TTC549 (cell line): ENCODE data around the gene SLC6A1.

Experiments used
- FAIRE-seq: peaks from 2 replicates; lab custom pipeline; 2012; peaks lifted over from hg19 to GRCh38; lab: Jason Lieb, UNC

Gene SLC6A1

DNA sequence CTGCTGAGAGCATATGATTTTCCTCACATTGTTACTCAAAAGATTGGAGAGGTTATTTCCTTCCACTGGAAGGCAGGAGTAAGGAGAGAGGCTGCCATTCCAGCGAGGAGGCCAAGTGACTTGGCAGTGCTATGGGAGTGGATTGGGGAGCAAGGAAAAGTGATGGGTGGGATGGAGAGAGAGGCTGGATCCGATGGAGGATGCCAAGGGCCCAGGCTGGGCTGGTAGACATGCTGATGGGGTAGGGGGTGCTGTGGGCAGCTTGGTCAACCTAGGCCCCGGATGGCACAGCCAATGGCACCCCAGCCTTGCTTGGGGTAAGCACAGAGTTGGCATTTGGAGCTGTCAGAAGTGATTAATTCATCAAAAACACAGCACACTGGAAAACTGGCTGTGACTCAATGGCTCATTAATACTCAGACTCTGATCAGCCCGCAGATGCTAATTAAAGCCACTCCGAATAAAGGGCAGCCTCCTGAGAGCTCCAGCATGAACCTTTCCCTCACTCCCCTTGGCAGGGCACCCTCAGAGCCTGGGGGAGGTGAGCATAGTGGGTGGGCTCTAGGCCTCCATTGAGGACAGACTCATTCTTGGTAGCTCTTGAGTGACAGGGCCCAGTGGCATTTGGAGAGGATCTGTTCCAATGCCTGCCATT lies 22.1 kb upstream of the SLC6A1 start:
- no peak for FAIRE-seq

DNA sequence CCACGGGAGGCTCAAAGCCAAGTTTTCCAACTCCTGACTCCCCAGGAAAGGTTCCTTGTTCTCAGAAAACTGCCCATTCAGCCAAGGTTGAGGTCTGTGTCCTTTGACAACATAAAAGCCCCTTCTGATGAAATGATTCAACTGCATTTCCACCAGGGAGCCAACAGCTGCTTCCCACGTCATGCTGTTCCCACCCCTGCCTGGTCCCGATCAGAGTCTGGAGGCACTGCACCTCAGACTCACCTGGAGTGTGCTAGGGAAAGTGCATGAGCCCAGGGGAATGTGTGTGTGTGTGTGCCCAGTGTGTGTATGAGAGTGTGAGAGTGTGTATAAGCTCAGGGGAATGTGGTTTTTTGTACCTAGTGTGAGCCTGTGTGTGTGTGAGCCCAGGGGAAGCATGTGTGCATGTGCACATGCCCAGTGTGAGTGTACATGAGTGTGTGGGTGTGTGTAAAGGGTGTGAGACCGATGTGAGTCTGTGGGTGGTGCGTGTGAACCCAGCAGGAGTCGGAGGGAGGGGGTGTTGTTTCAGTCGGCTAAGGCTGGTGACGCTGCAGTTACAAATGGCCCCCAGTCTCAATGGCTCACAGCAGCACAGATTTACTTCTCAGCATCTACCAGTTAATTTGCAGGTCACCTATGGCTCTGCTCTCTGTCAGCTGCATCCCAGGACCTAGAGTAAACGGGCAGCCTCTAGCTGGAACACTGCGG lies 20.3 kb upstream of the SLC6A1 start:
- no peak for FAIRE-seq

DNA sequence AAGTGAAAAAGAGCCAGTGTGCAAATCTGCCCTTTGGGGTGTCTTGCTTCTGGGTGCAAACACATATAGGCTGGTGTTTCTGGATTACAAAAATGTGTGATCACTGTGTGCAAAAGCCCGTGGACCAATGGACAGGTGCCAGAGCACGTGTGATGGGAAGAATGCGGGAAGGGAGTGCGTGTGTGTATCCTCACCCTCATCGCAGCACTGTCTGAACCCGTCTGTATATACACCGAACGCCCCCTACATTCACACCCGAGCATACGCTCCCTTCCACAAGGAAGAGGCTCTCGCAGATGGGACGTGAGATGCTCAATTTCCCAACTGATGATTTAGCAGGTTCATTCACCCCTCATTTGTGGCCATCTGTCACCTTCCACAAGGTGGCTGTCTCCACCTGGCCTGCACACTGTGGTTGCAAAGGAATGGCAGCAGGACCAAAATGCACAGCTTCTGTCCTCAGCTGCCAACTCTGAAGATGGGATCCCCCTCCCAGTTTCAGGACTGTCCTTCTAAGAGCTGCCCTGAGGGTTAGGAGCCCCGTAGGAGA lies 19.4 kb upstream of the SLC6A1 start:
- no peak for FAIRE-seq

DNA sequence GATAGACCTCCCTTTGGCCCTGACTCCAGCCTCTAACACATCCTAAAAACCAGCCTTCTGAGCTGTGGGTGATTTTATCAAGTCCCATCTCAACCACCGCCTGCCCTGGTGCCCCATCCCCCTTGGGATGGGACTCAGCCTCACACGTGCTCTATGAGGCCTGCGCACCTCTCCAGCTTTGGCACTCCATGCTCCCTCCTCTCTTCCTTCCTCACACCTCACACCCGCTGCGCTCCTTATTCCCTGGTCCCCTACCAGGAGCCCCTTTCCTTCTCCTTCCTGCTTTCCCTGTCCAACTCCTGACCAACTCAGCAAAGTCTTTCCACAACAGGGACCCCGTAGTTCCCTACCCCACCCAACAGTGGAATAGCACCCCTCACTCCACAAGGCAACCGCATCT lies 18.4 kb upstream of the SLC6A1 start:
- no peak for FAIRE-seq

DNA sequence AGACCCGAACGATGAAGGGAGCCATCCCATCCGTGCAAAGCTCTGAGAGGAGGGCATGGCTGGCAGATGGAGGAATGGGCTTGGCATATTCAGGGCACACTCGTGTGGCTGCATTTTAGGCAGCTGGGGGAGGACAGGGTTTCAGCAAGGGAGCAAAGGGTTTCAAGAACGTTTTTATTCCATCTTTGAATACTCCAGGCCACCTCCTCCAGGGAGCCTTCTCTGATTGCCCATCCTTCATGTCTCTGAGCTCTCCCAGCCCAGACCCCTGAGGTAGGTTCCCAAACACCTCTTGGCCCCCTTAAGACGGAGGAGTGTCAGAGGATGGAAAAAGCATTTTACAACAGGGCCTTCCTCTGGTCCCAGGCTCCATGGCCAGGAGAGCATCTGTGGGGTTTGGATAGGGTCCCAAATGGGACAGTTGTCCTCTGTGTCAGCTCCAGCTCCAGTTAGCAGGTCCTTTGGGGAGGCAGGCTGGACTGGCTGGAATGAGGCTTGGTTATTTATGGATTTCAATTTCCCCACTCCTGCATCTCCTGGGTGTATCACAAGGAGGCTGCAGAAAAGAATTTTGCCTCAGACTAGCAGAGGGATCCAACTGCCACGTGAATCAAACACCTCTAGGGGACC lies 17.7 kb upstream of the SLC6A1 start:
- FAIRE-seq: no peak

DNA sequence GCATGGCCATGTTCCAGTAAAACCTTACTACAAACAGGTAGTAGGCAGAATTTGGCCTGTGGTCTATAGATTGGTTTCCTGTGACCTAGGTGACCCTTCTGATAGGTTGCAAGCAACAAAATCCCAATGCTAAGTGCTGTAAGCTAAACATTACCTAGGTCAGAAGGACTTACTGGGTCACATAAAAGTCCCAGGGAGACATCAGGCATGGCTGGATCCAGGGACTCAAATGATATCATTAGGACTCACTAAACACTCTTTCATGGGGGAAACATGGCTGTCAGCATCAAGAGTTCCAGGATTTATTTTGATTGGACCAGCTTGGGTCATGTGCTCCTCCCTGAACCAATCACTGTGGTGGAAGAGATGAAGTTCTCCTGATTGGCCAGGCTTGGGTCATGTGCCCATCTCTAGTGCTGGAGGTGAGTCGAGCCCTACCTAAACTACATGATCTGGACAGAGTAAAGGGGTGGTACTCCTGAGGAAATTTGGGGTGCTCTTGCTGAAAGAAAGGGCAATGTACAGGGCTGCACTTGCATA lies 16.8 kb upstream of the SLC6A1 start:
- FAIRE-seq: no peak

DNA sequence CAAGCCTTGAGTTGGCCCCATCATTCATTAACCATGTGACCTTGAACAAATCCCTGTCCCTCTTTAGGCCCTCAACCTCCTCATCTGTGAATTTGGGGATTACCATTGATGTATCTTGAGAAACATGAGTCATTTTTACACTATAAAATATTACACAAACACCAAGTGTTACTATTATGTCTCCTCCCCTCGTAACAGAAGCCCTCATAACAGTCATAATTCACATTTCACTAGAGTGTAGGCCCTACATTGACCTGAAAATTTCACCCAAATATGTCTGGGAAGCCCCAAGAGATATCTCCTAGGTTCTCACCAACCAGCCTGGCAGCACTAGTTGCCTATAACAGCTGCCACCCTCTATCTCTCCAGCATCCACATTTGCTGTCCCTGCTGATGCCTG lies 15.8 kb upstream of the SLC6A1 start:
- FAIRE-seq: no peak

DNA sequence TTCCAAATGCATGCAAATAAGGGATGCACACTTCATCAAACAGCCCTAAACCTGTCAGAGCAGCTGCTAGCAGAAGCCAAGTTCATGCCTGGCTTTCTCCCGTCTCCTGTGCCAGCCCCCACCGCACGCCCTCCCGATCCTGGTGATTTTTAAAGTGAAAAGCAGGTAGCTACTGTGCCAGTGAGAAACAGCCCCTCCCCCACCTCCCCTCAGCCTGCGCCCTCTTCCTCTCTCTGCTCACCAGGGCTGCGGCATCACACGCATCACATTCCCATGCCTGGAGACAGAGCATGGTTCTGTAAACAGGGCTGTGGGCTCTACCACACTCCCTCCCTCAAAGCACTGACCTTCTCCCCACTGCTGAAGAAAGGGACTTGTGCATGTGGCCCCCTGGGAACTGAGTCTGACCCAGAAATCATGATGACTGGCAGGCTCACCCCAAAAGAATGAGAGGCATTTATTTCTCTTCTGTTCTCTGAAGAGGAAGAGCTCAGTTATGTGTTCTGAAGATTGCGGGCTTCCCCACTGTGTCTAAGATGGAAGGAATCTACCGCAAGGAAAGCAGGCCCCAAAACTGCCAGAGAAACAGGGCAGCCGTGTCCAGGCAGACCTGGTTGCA lies 14.5 kb upstream of the SLC6A1 start:
- FAIRE-seq: no peak

DNA sequence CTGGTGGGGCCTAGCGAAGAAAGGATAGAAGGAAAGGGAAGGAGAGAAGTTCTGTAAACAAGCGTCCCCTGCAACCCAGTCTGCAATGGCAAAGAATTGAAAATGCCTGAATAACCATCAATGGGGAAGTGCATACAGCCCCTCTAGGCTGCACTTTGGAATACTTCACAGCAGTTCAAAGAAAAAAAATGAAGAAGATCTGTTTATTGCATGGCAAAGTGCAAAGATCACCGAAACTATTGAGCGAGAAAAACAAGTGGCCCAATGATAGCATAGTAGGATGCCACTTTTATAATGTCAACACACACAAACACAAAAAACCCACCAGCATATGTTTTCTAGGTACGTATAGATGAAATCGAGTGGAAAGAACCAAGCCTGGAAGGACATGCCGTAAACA lies 13.6 kb upstream of the SLC6A1 start:
- FAIRE-seq: no peak

DNA sequence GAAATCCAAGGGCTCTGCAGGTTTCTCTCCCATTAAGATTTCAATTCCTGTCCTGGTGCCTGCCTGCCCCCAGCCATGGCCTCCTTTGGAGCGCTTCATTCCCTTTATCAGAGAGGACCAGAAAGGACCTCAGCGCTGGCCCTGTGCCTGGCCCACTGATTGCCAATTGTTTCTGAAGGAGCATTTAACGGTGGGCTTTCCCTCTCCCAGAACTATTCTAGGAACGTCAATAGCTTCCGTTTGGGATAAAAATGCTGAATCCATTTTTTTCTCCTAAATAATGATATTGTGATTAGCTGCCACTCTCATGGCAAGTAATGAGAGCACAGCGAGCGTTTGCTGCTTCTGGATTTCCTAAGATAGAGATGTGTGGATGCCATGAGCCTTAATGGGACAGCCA lies 12.2 kb upstream of the SLC6A1 start:
- no peak for FAIRE-seq

DNA sequence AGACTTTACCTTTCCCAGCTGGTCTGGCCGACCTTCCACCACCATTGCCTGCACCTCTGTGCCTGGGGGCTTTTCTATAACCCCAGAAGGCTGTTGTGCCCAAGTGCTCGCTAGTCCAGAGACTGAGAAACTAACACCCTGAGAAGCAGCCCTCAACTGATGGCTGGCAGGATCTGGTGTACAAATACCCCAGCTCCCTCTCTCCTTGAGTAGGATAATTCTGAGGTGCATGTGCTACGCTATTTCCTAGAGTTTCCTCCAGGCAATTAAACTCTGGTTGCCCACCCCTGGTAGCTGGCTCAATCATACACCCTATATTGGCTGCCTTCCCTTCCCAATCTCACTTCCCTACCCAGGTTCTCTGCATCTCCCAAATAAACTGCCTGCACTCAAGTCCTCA lies 11.5 kb upstream of the SLC6A1 start:
- FAIRE-seq: no peak

DNA sequence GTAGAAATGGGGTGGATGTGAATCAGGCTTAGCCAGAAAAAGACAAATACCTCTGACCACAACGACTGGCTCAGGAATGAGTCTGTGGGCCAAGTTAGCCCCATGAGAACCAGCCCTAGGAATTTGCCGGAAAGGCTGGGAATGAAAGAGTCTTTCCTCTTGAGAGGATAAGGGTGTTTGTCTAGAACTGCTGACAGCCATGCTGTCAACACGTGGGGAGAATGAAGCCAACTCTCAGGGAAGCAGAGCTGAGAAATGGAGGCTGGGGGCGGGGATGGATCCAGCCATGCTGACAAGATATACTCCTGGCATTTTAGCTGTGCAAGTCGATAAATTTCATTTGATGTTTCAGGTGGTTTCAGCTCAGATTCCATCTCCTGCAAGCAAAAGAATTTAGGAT lies 10.6 kb upstream of the SLC6A1 start:
- FAIRE-seq: no peak

DNA sequence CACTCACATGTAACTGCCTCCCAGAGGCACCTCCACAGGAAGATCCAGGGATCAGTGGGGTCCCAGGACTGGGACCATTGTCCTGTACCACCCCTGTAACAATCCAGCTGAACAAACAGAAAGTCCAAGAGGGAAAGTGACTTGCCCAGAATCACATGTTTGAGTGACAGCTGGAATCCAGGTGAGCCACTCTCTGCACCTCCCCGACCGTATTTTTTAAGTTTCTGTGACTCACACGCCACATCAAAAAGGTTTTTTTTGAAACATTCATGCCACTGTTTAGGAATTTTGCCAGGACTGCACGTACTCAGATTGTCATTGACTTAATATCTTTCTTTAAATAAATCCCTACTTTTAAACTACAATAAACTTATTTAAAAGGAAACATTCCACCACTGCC lies 9.8 kb upstream of the SLC6A1 start:
- FAIRE-seq: no peak

DNA sequence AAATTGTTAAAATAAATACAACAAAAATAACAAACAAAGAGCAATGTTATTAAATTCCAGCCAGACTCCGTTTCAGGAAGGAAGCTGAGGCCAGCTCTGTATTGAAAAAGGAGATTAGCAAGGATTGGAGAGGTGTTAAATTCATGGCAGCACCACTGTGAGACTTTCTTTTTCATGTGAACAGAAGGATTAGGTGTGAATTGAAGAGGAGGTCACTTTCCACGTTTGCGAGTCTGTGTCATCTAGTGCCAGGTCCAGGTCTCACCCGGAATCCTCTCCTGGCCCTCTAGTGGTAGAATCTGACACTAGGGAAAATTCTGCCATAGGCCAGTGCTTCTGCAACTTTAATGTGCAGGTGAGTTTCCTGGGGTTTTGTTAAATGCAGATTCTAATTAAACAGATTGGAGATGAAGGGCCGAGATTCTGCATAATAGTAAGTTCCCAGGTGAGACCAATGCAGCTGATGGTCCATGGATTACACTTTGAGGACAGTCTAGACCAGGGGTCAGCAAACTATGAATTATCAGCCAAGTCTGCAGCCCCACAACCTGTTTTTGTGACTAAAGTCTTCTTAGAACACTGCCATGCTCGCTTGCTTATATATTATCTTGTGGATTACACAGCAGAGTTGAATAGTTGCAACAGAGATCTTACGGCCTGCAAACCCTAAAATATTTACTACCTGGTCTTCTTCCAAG lies 9.2 kb upstream of the SLC6A1 start:
- FAIRE-seq: no peak

DNA sequence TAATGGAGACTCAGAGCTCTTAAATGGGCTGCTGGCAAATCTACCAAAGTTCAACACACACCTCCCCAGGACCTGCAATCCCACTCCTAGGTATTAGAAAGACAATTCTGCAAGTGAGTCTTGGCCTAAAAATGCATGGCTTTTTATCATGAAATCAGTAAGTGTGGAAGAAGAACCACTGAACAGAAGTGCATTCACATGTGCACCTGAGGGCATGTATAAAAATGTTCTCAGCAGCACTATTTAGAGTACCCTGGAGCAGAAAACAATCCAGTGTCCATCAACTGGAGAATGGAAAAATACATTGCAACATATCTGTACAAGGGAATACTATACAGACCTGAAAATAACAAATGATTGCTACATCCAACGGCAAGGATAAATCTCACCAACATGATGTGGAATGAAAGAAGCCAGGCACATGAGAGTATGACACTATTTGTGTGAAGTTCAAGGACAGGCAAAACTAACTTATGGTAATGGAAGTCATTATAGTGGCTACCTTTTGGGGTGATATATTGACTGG lies 8.1 kb upstream of the SLC6A1 start:
- FAIRE-seq: no peak

DNA sequence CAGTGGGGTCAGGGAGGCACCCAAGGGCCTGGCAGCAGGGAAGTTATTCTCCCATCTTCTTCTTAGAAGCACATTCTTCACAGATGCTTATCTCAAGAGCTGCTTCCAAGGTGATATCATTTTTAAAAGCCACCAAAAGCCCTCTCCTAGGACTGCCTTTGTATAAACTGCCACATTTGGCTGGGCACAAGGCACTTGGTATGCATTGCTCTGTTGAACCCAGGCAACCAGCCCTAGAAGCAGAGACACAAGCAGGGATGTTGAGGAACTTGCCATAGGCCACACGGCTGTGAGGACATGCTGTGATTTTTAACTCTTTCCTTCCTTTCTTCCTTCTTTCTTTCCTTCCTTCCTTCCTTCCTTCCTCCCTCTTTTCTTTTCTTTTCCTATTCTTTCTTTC lies 7.4 kb upstream of the SLC6A1 start:
- FAIRE-seq: no peak

DNA sequence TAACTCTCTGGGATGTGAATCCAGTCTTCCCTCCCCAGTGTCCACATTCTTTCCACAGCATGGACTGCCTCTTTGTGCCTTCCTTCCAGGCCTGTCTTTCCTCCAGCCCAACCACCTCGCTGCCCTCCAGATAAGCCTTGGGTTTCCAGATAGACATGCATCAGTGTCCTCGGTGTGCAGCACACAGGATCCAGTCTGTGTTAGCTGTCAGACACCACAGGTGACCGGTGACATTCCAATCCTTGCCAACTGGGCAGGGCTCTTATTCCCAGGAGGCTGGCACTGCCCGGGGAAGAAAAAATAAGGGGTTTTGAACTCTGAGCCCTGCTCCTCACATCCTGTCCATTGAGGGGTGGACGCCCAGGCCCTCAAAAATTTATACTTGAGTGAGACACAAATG lies 6.0 kb upstream of the SLC6A1 start:
- FAIRE-seq: no peak

DNA sequence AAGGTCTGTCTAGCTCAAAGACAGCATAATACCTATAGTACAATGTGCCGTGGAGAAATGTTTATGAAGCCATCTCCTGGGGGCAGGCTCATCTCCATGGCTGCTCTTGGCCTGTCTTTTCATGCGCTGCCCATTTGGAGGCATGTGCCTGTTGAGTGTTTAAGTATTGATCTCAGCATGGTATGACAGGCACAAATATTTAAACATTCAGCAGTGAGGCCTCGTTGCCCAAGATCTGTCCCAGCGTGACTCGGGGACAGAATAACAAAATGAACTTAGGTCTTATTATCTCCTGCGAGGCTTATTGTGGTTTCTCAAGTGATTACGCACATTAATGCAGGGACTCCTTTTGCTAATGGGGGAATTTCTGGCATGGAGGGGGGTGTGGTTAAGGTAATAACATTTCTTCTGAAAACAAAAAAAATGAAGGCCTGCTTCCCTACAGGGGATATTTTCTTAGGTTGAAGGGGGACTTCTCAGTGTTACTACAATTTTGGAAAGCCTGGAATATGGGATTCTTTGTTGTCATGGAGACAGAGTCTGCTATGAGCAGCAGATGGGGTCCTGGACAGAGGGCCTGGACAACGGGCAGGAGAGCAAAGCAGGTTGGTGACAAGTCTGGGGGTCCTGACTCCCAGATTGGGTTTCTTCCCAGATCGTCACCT lies 4.4 kb upstream of the SLC6A1 start:
- FAIRE-seq: no peak

DNA sequence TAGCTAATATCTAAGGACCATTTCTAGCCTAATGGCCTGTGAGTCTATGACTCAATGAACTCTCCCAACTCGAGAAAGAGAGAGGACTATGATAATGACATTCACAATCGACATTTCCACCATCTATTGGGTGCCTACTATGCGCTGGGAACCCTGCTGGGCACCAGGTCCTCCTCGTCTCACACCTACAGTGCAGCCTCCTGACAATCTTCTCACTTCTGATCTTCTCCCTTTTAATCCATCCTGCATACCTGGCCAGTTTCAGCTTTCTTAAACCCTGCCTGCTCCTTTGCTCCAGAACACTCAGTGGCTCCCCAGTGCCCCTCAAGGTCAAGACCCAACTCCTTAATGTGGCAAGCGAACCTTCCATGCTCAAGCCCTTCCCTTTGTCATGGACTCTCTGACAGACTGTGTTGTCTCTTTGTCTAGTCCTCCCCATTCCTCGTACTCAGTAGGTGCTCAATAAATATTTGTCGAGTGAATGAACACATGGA lies 3.5 kb upstream of the SLC6A1 start:
- FAIRE-seq: no peak

DNA sequence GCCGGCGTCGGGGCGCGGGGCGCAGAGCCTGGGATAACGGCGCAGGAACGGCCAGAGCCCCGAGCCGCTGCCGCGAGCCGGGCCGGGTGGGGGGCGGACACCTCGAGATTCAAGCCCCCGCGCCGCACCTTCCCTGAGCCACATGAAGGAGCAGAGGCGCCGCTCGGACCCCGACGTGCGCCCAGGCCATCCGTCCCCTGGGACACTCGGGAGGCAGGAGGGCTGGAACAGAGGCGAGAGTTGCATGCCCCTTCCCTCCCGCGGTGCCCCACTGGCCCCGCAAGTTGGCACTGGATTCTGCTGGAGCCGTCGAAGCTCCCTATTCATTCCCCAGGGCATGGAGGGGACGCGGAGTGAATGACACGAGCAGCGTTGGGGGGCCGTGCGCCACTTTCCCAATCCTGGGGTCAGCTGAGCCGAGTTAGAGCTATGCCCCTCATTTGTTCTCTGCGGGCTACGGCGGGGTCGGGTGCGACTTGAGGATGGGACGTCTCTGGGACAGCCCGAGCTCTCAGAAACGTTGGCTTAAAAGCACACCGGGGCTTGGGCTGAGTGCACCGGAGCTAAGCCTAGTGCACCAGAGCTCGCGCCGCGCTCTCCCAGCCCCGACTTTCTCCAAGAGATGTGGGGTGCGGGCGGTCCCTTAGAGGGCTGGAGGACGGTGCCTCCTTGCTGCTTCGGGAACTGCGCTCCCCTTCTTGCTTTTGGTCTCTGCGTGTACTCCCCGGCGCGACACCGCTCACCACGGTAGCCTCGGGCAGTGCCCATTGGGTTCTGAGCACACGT lies 588 bp downstream of the SLC6A1 start:
- no peak for FAIRE-seq

DNA sequence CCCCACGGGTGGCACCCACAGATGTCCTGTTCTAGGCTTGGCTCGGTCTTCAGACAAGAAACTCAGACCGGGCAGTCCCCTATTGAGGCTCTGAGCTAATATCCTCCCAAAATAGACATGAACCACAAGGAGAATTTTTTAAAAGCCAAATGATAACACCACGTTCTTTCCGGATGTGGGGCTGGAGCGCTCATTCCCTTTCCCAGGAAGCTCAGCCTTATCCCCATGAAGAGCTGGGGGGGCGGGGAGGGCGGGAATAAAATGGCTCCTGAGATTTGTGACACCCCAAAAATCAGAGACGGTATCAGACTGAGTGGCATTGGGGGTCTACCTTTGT lies 1.1 kb downstream of the SLC6A1 start:
- no peak for FAIRE-seq
